Peyer's patch (tissue), 4 donors: Measurements from ENCODE around the gene RPAP3.

Experiments used
- POLR2A ChIP-seq, 2 donors: fragments of 450-650 bp; IDR thresholded peaks; one replicate each; pipeline ENCODE4 v1.5.1; 2017; ENCODE audit warnings: antibody characterized with exemption in 2 of 2, mild to moderate bottlenecking in 2 of 2, moderate library complexity in 2 of 2
- TF ChIP-seq, protein P1 (sequence below), 6 experiments: fragments of 450-650 bp in 4 of 6; fragments of 200-600 bp in 2 of 6; sonication (generic) in 1 of 6; IDR thresholded peaks; one replicate each; pipeline ENCODE4 v1.5.1; 2017 to 2019; ENCODE audit warnings: antibody characterized with exemption in 6 of 6, mild to moderate bottlenecking in 3 of 6, moderate library complexity in 1 of 6

DNA sequence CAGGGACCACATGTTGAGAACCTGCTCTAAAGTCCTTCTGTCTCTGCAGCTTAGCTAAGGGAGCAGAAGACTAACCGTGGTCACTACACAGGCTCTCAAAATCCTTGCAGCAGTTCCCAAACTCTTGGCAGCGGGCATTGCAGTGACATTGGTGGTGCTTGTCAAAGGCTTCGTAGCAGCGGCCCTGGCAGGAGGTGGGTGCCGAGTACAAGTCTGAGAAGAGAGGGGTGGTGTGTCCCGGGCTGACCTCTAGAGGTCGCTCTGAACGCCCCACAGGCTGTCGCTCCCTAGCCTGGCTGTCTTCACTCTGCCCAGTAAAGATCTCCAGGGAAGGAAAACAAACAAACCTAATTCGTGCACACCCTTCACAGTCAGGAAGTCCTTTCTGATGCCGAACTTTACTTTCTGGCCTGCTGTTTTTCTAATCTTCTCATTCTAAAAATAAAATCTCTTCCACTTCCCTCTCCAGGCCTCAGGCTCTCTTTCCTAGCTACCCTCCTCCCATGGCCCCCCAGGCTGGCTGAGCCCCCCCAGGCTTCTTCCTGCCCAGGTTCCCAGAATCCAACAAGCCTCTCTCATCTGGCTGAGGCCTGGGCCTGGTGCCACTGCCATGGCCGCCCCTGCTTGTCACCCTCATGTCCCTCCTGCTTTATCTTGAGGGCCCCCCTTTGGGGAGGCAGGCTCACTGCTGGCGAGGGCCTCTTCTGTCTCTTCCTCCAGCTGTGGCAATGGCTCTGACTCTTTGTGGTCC lies 11.8 kb upstream of the RPAP3 start:
- no peak for TF ChIP-seq POLR2A (IDR thresholded peaks at IDR 0.05)
- TF ChIP-seq, protein P1, sequence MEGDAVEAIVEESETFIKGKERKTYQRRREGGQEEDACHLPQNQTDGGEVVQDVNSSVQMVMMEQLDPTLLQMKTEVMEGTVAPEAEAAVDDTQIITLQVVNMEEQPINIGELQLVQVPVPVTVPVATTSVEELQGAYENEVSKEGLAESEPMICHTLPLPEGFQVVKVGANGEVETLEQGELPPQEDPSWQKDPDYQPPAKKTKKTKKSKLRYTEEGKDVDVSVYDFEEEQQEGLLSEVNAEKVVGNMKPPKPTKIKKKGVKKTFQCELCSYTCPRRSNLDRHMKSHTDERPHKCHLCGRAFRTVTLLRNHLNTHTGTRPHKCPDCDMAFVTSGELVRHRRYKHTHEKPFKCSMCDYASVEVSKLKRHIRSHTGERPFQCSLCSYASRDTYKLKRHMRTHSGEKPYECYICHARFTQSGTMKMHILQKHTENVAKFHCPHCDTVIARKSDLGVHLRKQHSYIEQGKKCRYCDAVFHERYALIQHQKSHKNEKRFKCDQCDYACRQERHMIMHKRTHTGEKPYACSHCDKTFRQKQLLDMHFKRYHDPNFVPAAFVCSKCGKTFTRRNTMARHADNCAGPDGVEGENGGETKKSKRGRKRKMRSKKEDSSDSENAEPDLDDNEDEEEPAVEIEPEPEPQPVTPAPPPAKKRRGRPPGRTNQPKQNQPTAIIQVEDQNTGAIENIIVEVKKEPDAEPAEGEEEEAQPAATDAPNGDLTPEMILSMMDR (IDR thresholded peaks at IDR 0.05) = peak in 5 of 6 experiments; percentile 9 to 66 (median 62)
